GM06990 (cell line): ENCODE results near the gene CTNS.
A peak's percentile ranks its signal among the peaks of the same experiment; 100 is the strongest.

Experiments used
- DNase-seq: peaks from one replicate; pipeline ENCODE4 v3.0.0-alpha.2; 2011; ENCODE audit not compliant: insufficient read length; ENCODE audit errors: extremely low read depth
- H3K27me3 ChIP-seq: replicated peaks from 2 replicates; pipeline ENCODE4 v1.6.0; 2011; ENCODE audit warnings: low read length; ENCODE audit not compliant: control insufficient read depth, insufficient read depth
- H3K36me3 ChIP-seq: 2 replicates; pipeline ENCODE4 v1.5.1; 2011; ENCODE audit warnings: low read length; ENCODE audit not compliant: control insufficient read depth, insufficient read depth
- H3K4me3 ChIP-seq: replicated peaks from 2 replicates; pipeline ENCODE4 v1.5.1; 2011; ENCODE audit warnings: low read depth, mild to moderate bottlenecking, control low read depth, low read length
- CTCF ChIP-seq: IDR thresholded peaks from 2 replicates; pipeline ENCODE4 v1.5.1; 2011; ENCODE audit warnings: low read length, control low read depth, mild to moderate bottlenecking, inconsistent platforms; ENCODE audit not compliant: insufficient read depth, poor library complexity, severe bottlenecking

Gene CTNS

GRCh38 chr17:3668279-3669084, 31.9 kb downstream of the CTNS start, which contains the start of the genes EMC6 and TAX1BP3:
EMC6 (plus strand) TSS chr17:3668812; CDS start chr17:3669147, 335 bp downstream.
TAX1BP3 (minus strand) TSS chr17:3668578; CDS start chr17:3668526, 52 bp downstream.
- no peak for TF ChIP-seq CTCF
- peak within 1 kb of the TSS; percentile 93 for H3K4me3 ChIP-seq
- H3K36me3 ChIP-seq: peaks cover 4% of the 10 kb centered on the region
- H3K27me3 ChIP-seq: no peaks in the 10 kb centered on the region
- DNase-seq: peak; percentile 98

DNA sequence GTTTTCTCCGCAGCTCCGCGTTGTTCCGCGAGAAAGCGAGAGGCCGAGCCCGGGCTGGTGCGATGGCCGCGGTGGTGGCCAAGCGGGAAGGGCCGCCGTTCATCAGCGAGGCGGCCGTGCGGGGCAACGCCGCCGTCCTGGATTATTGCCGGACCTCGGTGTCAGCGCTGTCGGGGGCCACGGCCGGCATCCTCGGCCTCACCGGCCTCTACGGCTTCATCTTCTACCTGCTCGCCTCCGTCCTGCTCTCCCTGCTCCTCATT, 32.5 kb downstream of the CTNS start:
- Histone ChIP-seq H3K36me3 (peaks cover 3% of the 10 kb centered on the region), H3K27me3 (no peaks in the 10 kb centered on the region), H3K4me3 (peak overlapping the region; percentile 93)
- no peak for DNase-seq
- TF ChIP-seq CTCF: no peak

DNA sequence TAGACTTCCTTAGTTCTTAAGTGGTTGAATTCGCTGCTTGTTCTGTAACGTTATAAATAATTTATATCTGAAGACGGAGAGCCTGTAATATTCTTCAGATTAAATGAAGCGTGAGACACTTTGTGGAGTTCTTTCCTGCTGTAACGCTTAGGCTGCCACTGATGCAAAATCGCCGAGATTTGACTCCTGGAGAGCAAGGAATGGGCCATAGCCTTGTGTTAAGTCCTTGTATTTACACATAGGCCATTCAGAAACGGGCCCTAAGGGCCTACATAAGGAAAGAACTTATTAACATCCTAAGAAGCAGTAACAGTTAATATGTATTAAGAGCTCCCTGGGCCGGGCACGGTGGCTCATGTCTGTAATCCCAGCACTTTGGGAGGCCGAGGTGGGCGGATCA, 33.0 kb downstream of the CTNS start:
- Histone ChIP-seq H3K36me3 (peaks cover 3% of the 10 kb centered on the region), H3K4me3 (peak overlapping the region; percentile 93), H3K27me3 (no peaks in the 10 kb centered on the region)
- no peak for DNase-seq
- TF ChIP-seq CTCF: no peak

DNA sequence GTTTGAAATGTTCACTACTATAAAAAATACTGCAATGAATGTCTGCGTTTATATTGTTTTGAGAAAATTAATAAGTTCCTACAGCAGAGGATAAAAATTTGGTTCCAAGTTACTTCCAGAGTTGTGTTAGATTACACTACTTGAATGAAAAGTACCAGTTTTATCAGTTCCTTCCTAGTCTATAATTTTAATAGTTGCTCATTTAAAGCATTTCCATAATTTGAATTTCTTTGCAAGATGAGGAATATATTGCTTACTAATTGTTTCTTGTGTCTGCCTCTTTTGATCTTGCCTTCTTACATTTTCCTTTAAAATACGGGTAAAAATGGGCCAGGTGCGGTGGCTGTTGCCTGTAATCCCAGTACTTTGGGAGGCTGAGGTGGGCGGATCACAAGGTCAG, 36.0 kb downstream of the CTNS start:
- TF ChIP-seq CTCF: no peak
- Histone ChIP-seq H3K27me3 (no peaks in the 10 kb centered on the region), H3K4me3 (no peak overlapping the region), H3K36me3 (peaks cover 3% of the 10 kb centered on the region)
- no peak for DNase-seq

- no peak for TF ChIP-seq CTCF
- no peak for DNase-seq
- peaks cover 8% of the 10 kb centered on the region for H3K36me3 ChIP-seq
Measured at GRCh38 chr17:3675886-3676285, 39.3 kb downstream of the CTNS start.

More at GRCh38 chr17:3675886-3676285, 39.3 kb downstream of the CTNS start:
- Histone ChIP-seq H3K27me3 (no peaks in the 10 kb centered on the region), H3K4me3 (no peak overlapping the region)
